ENCODE measurements around the gene EFHD2.
"Not testable (repeated sequence)": the region's sequence is repeated elsewhere in the genome, so short reads cannot be mapped to it uniquely, and the experiment has no call there.

EFHD2 gene

DNA sequence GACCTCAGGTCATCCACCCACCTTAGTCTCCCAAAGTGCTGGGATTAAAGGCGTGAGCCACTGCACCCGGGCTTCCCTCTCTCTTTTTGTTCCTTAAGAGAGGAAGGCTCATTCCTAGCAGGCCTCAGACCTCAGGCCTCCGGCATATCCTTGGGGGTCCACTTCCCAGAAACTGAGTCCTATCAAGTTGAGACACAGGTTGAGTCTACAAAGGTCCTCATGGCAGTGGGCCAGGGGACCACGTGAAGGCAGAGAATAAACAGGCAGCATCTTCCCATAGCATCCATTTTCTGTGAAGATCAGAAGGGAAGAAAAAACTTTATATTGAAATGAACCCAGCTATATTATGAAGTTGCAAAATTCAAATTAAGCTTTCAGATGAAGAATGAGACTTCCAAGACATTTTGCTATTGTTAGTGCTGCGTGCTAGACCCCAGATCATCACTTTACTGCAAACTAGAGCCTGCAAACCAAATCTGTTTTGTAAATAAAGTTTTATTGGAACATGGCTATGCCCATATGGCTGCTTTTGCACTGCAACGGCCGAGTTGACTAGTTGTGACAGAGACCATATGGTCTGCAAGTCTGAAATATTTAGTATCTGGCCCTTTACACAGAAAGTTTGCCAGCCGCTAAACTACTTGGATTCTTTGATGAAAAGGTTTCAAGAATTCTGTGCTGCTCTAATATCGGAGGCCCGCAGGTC, 43.3 kb downstream of the EFHD2 start:
- DNase-seq (ENCODE audit: low read depth): no peak

- no peak for DNase-seq (ENCODE audit: low read depth)
Observed at GRCh38 chr1:15453734-15454133, 44.0 kb downstream of the EFHD2 start.

DNA sequence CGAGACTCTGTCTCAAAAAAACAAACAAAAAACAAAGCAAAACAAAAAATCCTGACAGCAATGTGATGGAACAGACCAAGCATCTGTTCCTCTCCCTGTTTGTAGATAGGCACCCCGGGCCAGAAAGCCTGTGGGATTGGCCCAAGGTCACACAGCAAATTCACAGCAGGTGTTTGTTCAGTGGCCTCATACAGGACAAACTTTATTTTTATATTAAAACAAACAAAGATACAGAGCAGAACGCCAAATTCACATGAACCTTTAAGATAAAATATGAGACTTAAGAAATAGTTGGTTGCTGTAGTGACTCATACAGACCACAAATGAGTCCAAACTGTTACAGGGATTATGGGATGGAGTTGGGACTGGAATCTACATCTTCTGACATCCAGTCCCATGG, 44.6 kb downstream of the EFHD2 start:
- DNase-seq (ENCODE audit: low read depth): no peak

DNA sequence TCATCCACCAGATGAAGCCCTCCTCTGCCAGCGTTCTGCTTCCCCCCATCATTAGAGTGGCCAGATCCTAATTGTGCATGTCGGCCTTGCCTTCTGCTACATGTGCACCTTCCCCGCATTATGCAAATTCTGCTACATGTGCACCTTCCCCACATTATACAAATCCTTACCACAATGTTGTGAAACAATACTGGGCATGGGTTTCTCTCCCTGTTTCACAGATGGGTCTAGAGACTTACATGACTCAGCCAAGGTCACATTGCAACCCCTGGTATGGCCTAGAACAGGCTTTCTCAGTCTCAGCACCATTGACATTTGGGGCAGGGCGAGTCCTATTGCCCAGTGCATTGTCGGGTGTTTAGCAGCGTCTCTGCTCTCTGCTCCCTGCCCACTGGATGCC, 45.8 kb downstream of the EFHD2 start:
- no peak for DNase-seq (ENCODE audit: low read depth)

DNA sequence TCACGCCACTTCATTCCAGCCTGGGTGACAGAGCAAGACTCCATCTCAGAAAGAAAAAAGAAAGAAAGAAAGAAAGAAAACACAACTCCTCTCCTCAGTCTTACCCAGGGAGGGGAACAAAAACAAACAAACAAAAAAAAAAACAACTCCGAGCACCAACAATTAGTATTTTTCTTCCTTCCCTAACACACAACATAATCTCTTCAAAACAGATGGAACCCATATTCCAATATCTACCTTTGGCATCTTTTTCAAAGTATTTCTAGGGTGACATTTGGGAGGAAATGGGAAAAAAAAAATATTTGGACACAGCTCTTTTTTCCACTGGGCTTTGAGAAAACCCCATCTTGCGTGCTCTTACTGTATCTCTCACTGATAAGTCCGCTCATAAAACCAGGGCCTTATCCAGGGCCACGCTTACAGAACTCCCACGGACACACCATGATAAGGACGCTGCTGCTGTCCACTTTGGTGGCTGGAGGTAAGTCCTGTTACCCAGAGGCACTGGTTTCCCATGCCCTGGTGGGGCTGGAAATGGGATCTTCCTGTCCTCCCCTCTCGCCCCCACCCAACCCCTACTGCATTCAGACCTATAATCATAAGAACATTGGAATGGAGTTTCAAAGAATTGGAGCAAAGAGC, 46.7 kb downstream of the EFHD2 start, which contains the start of gene CELA2A:
CELA2A (plus strand) TSS at position 420 of the 642 bp plus-strand sequence; CDS start at position 442, 22 bp downstream.
- no peak for DNase-seq (ENCODE audit: low read depth)

DNA sequence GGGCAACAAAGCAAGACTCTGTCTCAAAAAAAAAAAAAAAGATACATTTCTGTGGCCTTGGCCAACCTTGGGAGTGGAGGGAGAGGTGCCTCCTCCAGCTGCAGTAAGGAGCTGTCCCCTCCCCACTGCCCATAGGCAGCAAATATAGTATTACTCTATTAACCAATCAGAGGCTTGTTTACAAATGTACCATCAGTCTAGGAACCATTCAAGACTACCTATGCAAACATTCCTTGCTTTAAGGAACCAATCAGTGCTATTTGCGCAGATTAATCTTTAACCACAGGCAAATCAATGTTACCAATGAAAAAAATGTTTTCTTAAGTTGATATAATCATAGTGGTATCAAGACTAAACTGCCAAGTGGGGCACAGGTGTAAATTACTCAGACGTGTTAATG, 47.9 kb downstream of the EFHD2 start:
- no peak for DNase-seq (ENCODE audit: low read depth)

DNA sequence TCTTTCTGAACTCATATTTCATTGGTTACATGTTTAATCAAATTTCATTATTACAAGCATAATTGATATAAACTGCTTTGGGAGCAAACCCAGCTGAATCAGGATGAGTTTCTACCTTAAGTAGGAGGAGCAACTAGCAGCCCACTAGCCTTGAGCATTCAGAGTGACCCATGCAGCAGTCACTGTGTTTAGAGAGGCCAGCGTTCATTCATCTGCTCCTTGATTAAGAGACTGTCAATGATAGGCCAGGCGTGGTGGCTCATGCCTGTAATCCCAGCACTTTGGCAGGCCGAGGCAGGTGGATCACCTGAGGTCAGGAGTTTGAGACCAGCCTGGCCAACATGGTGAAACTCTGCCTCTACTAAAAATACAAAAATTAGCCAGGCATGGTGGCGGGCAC, 48.7 kb downstream of the EFHD2 start:
- not testable (repeated sequence) for DNase-seq (ENCODE audit: low read depth)

- no peak for DNase-seq (ENCODE audit: low read depth)
Observed at GRCh38 chr1:15459771-15460707, 50.4 kb downstream of the EFHD2 start.

DNA sequence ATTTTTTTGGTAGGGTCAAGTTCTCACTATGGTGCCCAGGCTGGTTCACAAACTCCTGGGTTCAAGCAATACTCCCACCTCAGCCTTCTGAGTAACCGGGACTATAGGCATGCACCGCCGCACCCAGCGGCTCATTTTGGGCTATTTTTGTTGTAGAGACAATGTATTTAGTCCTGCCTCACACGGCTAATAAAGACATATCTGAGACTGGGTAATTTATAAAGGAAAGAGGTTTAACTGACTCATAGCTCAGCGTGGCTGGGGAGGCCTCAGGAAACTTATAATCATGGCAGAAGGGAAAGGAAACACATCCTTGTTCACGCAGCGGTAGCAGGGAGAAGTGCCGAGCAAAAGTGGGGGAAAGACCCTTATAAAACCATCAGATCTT, 51.0 kb downstream of the EFHD2 start:
- DNase-seq (ENCODE audit: low read depth): no peak

GRCh38 chr1:15463064-15463800, 53.5 kb downstream of the EFHD2 start:
- not testable (repeated sequence) for DNase-seq (ENCODE audit: low read depth)

DNA sequence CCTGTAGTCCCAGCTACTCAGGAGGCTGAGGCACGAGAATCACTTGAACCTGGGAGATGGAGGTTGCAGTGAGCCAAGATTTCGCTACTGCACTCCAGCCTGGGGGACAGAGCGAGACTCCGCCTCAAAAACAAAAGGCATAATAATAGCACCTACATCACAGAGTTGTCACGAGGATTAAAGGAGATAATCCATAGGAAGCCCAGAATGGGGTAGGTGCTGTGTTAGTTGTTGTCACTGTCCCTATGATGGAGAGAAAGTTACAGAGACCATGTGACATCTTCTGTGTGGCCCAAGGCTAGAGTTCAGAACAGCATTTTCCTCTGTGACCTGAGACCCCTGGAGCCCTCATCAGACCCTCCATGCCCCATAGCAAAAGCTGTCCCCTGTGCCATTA, 54.2 kb downstream of the EFHD2 start:
- DNase-seq (ENCODE audit: low read depth): not testable (repeated sequence)

DNA sequence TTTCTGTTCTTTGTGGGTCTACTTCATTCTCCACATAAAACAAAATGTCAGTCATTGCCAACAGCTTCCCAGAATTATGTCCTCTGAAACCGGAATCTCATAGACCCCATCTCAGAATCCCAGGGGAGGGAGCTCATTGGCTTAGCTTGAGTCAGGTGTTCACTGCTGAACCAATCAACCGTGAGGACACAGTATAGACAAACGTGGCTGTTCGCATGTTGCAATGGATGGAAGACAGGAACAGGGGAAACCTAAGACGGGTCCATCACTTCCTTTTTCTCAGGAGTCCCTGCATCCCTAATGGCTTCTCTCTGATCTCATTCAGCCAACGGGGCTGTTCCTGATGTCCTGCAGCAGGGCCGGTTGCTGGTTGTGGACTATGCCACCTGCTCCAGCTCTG, 56.0 kb downstream of the EFHD2 start:
- DNase-seq (ENCODE audit: low read depth): no peak

- DNase-seq (ENCODE audit: low read depth): not testable (repeated sequence)
Observed at GRCh38 chr1:15466955-15467625, 57.4 kb downstream of the EFHD2 start.

DNA sequence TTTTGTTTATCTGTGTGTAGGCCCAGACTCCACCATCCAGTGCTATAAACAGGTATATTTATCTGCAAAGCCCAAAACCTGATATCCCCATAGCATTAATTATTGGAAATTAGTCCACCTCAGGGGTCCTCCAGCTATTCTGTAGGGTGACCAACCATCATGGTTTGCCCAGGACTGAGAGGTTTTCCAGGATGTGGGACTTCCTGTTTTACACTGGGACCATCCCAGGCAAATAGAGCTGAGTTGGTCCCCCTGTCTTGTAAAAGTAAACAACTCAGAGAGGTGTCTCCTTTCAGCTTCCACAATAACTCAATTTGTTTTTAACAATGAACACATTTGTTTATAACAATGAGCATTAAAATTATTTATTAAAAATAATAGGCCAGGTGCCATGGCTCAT, 58.5 kb downstream of the EFHD2 start:
- no peak for DNase-seq (ENCODE audit: low read depth)

- no peak for DNase-seq (ENCODE audit: low read depth)
Observed at GRCh38 chr1:15469361-15469760, 59.7 kb downstream of the EFHD2 start.

- DNase-seq (ENCODE audit: low read depth): not testable (repeated sequence)
Observed at GRCh38 chr1:15469821-15470448, 60.2 kb downstream of the EFHD2 start.

- not testable (repeated sequence) for DNase-seq (ENCODE audit: low read depth)
Observed at GRCh38 chr1:15471067-15471466, 61.4 kb downstream of the EFHD2 start.

DNA sequence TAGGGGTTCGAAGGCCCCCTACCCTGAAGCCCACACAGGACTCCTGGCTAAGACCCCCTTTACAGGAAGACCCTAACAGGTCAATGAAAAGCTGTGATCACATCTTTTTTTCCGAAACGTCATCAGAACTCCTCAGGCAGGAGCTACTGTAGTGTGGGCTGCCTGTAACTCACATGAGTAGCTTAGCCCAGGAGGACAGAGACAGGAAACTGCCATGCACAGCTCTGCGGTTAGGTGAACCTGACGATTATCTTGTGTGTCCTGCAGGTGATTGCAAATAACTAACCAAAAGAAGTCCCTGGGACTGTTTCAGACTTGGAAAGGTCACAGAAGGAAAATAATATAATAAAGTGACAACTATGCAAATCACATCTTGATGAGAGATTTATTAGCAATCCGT, 62.0 kb downstream of the EFHD2 start:
- not testable (repeated sequence) for DNase-seq (ENCODE audit: low read depth)

- no peak for DNase-seq (ENCODE audit: low read depth)
Observed at GRCh38 chr1:15472587-15472986, 62.9 kb downstream of the EFHD2 start.

DNA sequence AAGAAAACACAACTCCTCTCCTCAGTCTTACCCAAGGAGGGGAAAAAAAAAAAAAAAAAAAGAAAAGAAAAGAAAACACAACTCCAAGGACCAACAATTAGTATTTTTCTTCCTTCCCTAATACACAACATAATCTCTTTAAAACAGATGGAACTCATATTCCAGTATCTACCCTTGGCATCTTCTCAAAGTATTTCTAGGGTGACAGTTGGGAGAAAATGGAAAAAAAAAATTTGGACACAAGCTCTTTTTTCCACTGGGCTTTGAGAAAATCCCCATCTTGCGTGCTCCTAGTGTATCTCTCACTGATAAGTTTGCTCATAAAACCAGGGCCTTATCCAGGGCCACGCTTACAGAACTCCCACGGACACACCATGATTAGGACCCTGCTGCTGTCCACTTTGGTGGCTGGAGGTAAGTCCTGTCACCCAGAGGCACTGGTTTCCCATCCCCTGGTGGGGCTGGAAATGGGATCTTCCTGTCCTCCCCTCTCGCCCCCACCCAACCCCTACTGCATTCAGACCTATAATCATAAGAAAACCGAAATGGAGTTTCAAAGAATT, 66.1 kb downstream of the EFHD2 start, which contains the start of gene CELA2B:
CELA2B (plus strand) TSS at position 353 of the 563 bp plus-strand sequence; CDS start at position 375, 22 bp downstream.
- DNase-seq (ENCODE audit: low read depth): no peak

Measured in stimulated activated CD8-positive, alpha-beta memory T cell treated with anti-CD3 and anti-CD28 coated beads, Interleukin-12 subunit alpha, Interleukin-12 subunit beta, amount 100 ng/mL, for 1 hour (primary cell).